ENCODE measurements around the gene DYSF. TPM values are rescaled to one million over a fixed set of nuclear protein-coding genes. Genes with fewer than 3 reads are reported as not detected.
"Not testable (repeated sequence)": the region's sequence is repeated elsewhere in the genome, so short reads cannot be mapped to it uniquely, and the experiment has no call there.

Gene DYSF
- total RNA-seq, 1 donor from 2014 or later, result 3.4 TPM

- ATAC-seq, result no peak
Measured at GRCh38 chr2:71473346-71474031, 20.1 kb downstream of the DYSF start.

GRCh38 chr2:71474116-71474743 is 20.9 kb downstream of the DYSF start:
- no peak for ATAC-seq

DNA sequence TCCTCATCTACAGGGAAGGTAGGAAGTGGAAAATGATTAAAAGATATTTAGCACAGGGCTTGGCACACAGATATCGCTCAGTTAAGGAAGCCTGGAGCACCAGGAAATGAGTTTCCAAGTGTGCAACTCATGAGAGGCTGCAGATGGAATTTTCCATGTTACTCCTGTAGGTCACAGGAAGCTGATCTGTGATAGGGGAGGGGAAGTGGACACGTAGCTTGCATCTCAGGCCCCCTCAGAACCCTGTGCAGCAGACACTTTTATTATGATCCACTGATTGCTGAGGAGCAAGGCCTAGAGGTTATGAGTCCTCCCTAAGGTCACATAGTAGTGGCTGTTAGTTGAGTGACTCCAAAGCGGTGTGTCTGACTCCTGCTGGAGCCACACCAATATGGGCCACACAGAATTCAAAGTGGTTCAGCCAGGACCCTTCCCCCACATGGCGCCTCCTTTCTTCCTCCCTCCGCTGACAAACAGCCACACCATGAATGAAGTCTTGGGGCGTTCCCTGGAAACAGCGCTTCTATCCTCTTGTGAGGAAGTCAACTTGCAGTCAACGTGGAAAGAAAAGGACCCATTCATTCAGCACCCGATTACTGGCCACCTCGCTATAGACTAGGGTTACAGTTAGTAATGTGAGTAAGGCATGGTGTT is 21.5 kb downstream of the DYSF start:
- ATAC-seq, result peak; percentile 13

DNA sequence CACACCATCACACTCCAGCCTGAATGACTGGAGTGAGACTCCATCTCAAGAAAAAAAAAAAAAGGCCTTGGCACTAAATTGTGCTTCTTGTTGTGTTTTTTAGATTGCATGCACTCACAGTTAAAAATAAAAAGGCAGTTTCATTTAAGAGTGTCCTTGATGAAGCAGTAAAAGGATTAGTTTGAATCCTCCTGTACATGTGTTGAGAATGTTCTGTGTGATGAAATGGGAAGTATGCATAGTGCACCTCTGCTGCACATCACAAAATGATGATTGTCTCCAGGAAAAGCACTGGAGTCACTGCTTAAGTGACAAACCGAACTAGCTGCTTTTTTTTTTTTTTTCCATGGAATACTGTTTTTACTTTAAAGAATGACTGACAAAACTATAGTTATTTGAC is 23.1 kb downstream of the DYSF start:
- no peak for ATAC-seq

GRCh38 chr2:71477231-71477691 is 23.9 kb downstream of the DYSF start:
- no peak for ATAC-seq

DNA sequence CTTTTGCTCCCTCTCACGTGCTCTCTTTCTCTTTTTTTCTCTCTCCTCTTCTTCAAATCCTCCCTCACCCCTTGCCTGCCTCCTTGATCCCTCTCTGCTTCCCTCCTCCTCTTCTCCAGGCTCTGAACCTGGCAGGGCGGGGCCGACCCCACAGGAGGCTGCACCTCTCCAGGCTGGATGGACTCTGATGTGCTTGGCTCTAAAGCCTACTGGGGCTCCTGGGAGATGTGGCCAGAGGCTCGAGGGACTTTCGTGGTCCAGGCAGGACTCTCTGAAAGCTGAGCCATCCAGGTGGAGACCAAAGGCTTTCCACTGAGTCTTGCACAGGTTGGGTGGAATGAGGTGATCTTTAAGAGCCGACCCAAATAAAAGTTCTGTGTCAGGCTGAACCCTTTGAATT is 25.4 kb downstream of the DYSF start:
- ATAC-seq, result no peak

- no peak for ATAC-seq
Measured at GRCh38 chr2:71479261-71479660, 25.9 kb downstream of the DYSF start.

- no peak for ATAC-seq
Measured at GRCh38 chr2:71481111-71481510, 27.8 kb downstream of the DYSF start.

GRCh38 chr2:71482055-71482454 is 28.7 kb downstream of the DYSF start:
- no peak for ATAC-seq

DNA sequence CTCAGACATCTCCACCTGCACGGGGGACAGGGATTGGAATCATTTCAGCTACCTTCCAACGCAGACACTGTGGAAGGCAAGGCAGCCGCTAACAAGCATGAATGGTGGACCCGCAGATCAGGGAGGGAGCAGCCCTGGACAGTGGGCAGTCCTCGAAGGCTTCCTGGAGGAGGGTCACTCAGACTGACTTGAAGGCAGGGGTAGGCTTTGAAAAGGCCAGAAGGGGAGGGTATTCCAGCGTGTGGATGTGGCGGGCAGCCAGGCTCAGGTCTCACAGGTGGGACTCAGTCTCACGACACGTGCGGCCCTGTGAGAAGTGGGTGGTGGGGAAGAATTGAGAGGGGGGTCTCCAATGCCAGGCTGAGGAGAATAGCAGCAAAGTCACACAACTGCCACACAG is 29.9 kb downstream of the DYSF start:
- ATAC-seq, result no peak

DNA sequence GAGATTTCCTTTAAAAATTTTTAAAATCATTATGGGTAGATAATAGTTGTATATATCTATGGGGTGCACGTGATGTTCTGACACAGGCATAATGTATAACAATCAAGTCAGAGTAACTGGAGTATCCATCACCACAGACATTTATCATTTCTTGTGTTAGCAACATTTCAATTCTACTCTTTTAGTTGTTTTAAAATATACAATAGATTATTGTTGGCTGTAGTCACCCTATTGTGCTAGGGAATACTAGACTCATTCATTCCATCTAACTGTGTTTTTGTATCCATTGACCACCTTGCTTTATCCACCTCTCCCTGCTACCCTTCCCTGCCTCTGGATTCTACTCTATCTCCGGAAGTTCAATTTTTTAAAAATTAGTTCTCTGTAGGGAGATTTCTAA is 31.0 kb downstream of the DYSF start:
- ATAC-seq, result no peak

- no peak for ATAC-seq
Measured at GRCh38 chr2:71486881-71487640, 33.7 kb downstream of the DYSF start.

DNA sequence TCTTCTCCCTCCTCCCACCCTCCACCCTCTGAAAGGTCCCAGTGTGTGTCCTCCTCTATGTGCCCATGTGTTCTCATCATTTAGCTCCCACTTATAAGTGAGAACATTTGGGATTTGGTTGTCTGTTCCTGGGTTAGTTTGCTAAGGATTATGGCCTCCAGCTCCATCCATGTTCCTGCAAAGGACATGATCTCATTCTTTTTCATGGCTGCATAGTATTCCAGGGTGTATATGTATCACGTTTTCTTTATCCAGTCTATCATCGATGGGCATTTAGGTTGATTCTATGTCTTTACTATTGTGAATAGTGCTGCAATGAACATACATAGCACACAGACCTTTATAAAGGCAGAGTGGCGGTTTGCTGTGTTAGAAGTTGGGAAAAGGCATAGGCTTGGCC is 38.2 kb downstream of the DYSF start:
- ATAC-seq, result not testable (repeated sequence)

DNA sequence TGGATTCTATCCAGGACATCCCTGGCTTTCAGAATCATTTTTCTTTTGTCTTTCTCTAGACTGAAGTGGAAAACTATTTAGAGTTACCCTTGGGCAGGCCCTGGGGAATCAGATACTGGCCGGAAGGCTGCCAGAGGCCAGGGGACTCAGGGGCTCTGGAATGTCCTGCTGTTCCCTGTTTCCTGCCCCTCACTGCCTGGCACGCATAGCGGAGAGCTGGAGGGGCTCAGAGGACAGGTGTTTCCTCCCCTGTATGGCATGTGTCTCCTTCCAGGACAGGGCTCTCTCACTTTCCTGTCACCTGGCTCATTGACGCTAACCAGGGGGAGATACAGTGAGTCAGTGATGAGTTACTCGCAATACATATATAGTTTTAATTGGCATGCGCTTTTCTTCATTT is 38.8 kb downstream of the DYSF start:
- peak; percentile 56 for ATAC-seq

- ATAC-seq, result no peak
Measured at GRCh38 chr2:71494091-71494490, 40.7 kb downstream of the DYSF start.

- peak; percentile 31 for ATAC-seq
Measured at GRCh38 chr2:71494523-71495155, 41.3 kb downstream of the DYSF start.

DNA sequence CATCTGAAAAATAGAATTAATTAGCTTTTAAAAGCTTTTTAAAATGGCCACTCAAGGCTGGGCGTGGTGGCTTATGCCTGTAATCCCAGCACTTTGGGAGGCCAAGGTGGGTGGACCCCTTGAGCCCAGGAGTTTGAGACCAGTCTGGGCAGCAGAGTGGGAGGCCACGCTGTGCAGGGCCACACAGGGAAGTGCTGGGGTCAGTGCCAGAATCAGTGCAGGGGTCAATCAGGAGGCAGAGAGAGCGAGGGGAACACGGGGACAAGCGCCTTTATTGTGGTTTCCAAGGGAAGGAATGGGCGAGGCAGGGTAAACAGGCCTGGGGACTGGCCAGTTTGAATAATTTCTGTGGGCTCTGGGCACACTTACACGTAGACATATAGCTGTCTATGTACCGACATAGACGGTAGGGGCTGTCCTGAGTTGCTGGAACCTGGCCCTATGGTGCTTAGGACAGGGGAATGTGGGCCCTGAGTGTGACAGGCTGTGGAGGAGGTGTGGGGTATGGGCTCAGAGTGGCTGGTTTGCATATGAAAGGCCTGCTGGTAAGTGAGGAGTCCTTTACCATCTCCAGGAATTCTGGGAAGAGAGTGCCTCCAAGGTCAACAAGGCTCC is 42.9 kb downstream of the DYSF start:
- no peak for ATAC-seq

DNA sequence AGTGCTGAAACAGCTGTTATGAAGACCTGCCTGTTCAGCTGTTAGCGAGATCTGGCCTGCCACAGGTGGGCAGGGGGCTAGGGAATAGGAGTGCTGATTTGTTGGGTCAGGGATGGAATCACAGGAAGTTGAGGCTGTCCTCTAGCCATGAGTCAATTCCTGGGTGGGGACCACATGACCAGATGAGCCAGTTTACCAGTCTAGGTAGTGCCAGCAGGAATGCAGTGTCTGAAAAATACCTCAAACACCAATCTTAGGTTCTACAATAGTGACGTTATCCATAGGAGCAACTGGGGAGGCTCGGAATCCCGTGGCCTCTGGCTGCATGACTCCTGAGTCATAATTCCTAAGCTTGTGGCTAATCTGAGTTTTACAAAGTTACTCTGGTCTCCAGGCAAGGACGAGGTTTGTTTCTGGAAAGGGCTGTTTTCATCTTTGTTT is 44.9 kb downstream of the DYSF start:
- ATAC-seq, result peak; percentile 92

GRCh38 chr2:71499691-71500090 is 46.3 kb downstream of the DYSF start:
- no peak for ATAC-seq

- ATAC-seq, result no peak
Measured at GRCh38 chr2:71500426-71501079, 47.2 kb downstream of the DYSF start.

- ATAC-seq, result no peak
Measured at GRCh38 chr2:71502941-71503738, 49.8 kb downstream of the DYSF start.

Measured in esophagus mucosa (tissue), 1 donor.